ENCODE measurements around the gene RD3L.

The RD3L gene

GRCh38 chr14:103898711-103899110 lies 43.6 kb downstream of the RD3L start:
- H3K4me3 ChIP-seq (ENCODE audit: low read length): no peak overlapping the region
- no peak for DNase-seq (ENCODE audit: low read depth, low spot score)

GRCh38 chr14:103898204-103898603 lies 44.1 kb downstream of the RD3L start:
- H3K4me3 ChIP-seq (ENCODE audit: low read length): no peak overlapping the region
- DNase-seq (ENCODE audit: low read depth, low spot score): no peak

- no peak for DNase-seq (ENCODE audit: low read depth, low spot score)
- no peak overlapping the region for H3K4me3 ChIP-seq (ENCODE audit: low read length)
Observed at GRCh38 chr14:103897075-103897947, 45.0 kb downstream of the RD3L start.

- DNase-seq (ENCODE audit: low read depth, low spot score): no peak
- no peak overlapping the region for H3K4me3 ChIP-seq (ENCODE audit: low read length)
Observed at GRCh38 chr14:103896578-103896977, 45.8 kb downstream of the RD3L start.

- no peak overlapping the region for H3K4me3 ChIP-seq (ENCODE audit: low read length)
- no peak for DNase-seq (ENCODE audit: low read depth, low spot score)
Observed at GRCh38 chr14:103894723-103895059, 47.6 kb downstream of the RD3L start.

GRCh38 chr14:103894034-103894722 lies 48.2 kb downstream of the RD3L start:
- no peak for DNase-seq (ENCODE audit: low read depth, low spot score)
- H3K4me3 ChIP-seq (ENCODE audit: low read length): no peak overlapping the region

GRCh38 chr14:103892247-103892646 lies 50.1 kb downstream of the RD3L start:
- H3K4me3 ChIP-seq (ENCODE audit: low read length): no peak overlapping the region
- DNase-seq (ENCODE audit: low read depth, low spot score): no peak

- DNase-seq (ENCODE audit: low read depth, low spot score): no peak
Observed at GRCh38 chr14:103891667-103892215, 50.6 kb downstream of the RD3L start.

GRCh38 chr14:103890821-103891666 lies 51.3 kb downstream of the RD3L start:
- no peak overlapping the region for H3K4me3 ChIP-seq (ENCODE audit: low read length)
- DNase-seq (ENCODE audit: low read depth, low spot score): no peak

More at GRCh38 chr14:103891667-103892215, 50.6 kb downstream of the RD3L start:
- no peak overlapping the region for H3K4me3 ChIP-seq (ENCODE audit: low read length)

Data from Jurkat, Clone E6-1 (cell line).